Body of pancreas (tissue), 4 donors: ENCODE data around the gene GSTA3.
"Not testable (repeated sequence)": the region's sequence is repeated elsewhere in the genome, so short reads cannot be mapped to it uniquely, and the experiment has no call there.

Experiments used
- CTCF ChIP-seq, 7 experiments: fragments of 450-650 bp in 4 of 7; fragments of 200-600 bp in 3 of 7; sonication (generic) in 3 of 7; IDR thresholded peaks; one replicate each; pipeline ENCODE4 v1.5.1; 2016 to 2019; ENCODE audit warnings: antibody characterized with exemption in 7 of 7
- POLR2A ChIP-seq, 3 donors: fragments of 450-650 bp; IDR thresholded peaks; one replicate each; pipeline ENCODE4 v1.6.1; 2016; ENCODE audit warnings: antibody characterized with exemption in 3 of 3, mild to moderate bottlenecking in 2 of 3

- not testable (repeated sequence) for TF ChIP-seq CTCF, POLR2A (IDR thresholded peaks at IDR 0.05)
These were observed 39.0 kb downstream of the GSTA3 start for GRCh38 chr6:52870335-52871091.
